T-helper 9 cell (primary cell): Measurements from ENCODE around the gene INTS6.
A peak's percentile ranks its signal among the peaks of the same experiment; 100 is the strongest.
"Not testable (repeated sequence)": the region's sequence is repeated elsewhere in the genome, so short reads cannot be mapped to it uniquely, and the experiment has no call there.

Experiments
- DNase-seq: peaks from one replicate; pipeline ENCODE4 v3.0.0-alpha.2; 2020

INTS6 gene

DNA sequence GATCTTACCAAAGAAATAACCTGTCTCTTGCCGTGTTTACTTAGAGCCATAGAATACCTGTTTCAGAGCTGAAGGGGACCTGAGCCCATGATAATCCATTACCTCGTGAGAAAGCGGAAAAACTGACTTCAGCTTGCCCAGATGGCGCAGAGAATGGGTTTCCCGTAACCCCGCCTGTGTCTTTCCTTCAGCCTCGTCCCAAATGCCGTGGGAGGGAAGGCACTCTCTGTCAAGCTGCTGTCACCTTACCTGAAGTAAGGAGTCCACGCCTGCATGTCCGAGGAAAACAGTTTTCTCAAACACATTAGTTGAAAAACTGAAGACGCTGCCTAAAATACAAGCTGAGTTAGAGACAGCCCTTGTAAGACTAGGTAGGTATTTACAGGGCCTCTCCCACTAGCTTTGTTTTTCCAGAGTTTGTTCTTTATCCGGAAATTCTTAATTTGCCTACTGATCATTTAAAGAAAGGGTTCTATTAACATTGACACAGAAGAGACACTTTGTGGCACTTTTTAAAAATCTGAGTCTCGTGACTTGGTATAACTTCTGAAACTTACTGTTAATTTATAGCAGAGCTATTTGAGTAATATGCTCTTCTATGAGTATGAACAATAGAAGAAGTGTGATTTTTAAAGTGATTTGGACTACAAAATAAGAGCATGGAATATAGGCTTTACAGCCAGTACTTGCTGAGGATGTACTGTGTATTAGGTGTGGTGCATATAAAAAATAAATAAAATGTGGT lies 1.3 kb upstream of the INTS6 start:
- DNase-seq: peak; percentile 15

DNA sequence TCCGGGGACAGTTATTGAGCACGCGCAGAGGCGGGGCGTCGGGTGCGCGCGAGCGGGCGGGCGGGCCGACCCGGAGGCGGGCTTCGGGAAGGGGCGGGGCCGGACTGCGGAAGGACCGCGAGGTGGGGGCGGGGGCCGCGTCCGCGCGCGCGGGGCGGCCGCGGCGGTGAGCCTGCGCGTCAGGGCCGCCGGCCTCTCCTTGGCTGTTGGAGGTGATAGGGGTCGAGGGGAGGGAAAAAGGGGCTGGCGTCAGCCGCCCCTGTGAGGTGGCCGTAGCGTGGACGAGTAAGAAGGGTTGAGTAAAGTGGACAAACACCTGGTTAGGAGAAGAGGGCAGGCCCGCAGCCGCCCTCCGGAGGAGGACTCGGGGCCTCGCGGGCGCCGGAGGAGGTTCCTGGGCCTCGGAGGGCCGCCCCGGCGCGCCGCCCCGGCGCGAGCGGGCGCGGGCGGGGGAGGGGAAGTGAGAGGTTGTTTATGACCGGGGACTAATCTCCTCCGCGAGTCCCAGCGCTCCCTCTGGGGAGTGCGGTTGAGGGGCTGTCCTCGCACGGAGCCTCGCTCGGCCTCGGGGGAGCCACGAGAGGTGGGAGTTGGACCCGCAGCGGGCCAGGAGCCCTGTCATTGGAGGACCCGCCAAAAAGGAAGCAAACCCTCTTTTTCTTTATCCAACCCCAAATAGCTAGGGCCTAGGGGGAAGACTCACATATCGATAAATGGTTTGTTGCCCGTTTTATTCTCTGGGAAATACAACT lies 547 bp upstream of the INTS6 start:
- DNase-seq: peak; percentile 69

DNA sequence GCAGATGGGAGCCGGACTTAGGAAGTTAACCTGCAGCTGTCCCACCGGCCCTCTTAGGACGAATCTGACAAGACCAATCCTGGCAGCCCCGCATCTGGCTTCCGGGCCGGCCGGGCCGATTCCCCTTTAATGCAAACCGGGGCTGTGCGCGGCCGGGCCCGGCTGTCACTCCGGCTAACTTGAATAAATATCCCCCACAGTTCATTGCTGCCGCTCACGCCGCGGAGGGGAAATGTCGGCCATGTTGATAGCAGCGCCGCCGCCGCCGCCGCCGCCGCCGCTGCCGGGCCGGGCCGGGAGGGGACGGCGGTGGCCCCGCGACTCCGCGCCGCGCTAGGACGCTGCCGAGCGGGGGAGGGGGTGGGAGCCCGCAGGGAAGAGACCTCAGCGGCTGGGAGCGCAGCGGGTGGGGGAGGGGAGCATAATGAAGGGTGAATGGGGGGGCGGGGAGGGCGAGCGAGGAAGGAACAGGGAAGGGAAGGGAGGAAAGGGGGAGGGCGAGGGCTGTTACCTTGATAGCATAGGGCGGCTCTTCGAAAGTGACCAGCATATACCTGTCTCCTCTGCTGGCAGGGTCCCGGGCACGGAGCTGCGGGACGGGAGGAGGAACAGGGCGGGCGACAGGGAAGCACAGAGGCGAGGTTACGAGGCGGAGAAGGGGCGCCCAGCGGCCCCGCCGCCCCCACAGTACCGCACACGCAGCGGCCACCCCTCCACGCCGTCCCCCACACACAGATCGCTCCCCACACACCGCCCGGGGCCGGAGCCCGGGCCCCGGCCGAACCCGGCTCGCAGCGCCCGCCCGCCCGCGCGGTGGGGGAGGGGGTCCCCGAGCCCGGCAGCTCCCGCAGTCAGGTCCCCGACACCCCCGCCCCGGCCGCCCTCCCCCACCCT lies 1.1 kb downstream of the INTS6 start:
- DNase-seq: peak; percentile 55

DNA sequence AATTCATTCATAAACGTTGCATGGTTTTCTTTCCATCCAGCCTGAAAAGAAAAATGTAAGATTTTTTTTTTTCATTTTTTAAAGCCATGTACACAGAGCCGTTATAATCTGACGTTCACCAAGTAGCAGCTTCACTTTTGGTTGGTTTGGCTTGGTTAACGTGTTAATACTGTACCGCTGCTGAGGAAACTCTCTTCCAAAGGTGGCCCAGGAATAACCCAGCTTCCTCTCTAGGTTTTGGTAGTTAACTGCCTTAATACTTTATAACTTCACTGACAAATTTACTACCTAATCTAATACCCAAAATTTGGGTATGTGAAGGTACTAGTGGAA lies 1.7 kb downstream of the INTS6 start:
- no peak for DNase-seq

DNA sequence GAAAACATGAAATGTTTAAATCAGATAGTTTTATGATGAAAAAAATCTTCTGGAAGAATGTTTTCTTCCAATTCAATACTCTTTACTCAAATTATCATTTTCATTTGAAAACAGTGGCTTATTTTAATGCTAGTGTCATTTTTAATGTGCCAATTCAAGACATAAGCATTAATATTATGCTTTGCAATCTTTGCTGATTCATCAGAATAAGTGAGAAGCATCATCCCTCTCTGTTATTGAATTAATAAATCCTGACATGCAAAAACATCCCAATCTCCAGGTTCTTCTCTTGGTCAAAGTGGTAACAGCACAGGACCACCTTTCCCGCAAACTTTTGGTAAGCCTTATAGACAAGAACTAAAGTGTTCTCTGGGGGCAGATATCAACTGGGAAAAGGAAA lies 3.8 kb downstream of the INTS6 start:
- no peak for DNase-seq

DNA sequence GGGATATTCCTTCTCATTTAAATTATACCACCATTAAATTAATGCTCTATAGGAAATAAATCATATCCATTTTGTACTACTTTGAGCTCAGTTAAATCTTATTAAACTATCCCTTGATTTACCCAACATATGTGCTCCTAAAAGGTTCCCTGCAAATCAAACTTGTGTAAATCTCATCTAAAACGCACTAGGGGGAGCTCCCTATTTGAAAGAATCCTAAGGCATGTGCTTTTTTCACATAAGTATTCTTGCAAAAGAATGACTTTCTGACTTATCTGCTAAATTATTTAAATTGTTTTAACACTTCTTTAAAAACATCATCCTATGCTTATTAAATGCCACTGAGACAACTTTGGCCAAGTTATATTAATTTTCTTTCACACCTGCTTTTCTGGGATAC lies 7.9 kb downstream of the INTS6 start:
- DNase-seq: no peak

DNA sequence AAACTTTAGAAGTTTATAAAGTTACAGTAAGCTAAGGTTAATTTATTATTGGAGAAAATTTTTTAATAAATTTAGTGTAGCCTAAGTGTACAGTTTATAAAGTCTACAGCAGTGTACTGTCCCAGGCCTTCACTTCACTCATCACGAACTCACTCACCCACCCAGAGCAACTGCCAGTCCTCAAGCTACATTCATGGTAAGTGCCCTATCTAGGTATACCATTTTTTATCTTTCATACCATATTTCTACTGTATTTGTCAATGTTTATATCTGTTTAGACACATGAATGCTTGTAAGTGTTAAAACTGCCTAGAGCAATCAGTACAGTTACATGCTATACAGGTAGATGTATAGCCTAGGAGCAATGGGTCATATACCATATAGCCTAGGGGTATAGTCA lies 12.5 kb downstream of the INTS6 start:
- DNase-seq: no peak

DNA sequence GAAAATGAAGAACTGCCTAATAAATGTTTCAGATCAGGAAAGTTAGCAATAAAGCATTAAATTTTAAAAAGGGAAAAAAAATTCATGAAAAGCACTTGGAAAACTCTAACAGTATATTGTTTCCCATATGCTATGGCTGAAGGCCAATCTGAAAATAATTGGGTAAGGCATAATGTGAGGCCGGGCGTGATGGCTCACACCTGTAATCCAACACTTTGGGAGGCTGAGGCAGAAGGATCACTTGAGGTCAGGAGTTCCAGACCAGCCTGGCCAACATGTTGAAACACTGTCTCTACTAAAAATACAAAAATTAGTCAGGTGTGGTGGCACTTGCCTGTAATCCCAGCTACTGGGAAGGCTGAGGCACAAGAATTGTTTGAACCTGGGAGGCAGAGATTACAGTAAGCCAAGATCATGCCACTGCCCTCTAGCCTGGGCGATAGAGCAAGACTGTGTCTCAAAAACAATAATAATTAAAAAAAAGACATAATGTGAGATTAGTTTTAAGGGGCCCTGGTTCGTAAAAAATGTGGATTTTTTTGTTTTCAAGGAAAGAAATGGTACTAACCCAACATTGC lies 15.2 kb downstream of the INTS6 start:
- DNase-seq: no peak

DNA sequence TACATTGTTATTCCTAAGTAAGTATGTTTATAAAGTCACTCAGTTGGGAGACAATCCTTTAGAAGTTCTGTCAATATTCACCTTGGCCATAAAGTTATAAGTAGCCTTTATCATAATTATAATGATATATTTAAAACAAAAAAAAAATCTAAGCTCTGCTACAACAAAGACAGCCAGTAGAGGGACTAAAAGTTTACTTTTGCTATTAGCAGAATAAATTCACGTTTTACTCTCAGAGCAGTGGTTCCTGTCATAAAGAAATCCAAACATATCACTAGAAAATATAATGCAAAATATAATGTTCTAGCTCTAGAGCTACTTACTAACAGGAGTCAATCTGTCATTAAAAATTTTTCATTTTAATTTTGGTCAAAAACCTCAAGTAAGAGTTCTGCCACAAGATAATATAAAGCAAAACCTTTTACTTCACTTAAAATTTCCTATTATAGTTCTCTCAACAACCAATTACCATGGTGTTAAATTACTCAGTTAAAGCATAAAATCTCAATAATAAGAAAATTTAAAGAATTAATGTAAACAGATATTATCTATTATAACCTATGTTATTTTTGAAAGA lies 17.7 kb downstream of the INTS6 start:
- DNase-seq: no peak

DNA sequence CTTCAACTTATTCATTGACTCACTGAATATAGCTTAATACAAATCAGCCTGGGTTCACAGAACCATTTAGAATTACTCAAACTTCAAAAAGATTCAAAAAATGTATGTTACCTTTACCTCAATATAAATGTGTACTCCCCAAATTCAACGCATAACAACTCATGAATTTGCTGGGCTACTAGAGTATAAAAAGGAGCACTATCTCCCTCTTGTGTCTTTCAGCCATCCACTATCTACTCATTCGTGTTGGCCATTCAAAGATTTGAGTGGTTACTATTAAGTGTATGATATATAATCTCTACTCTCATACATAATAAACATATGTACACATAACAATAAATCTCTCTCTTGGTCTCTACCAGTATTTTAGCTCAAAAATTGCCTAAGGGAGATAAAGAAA lies 20.3 kb downstream of the INTS6 start:
- DNase-seq: no peak

DNA sequence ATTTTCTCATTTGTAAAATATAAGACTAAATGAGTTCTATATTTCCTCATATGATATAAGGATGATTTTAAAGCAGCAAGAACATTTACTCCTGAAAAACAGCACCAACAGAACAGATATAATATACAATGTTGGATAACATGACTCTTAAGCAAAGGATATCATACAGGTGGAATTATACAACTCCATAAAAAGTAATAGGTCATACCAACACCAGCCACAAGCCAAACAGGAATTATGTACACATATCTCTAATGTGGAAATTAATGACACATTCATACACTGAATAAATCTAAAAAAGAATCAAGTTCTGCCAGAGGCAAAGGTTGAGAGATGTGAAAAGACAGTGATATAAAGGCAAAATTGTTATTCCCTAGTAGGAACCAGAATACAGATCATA lies 25.9 kb downstream of the INTS6 start:
- DNase-seq: no peak

DNA sequence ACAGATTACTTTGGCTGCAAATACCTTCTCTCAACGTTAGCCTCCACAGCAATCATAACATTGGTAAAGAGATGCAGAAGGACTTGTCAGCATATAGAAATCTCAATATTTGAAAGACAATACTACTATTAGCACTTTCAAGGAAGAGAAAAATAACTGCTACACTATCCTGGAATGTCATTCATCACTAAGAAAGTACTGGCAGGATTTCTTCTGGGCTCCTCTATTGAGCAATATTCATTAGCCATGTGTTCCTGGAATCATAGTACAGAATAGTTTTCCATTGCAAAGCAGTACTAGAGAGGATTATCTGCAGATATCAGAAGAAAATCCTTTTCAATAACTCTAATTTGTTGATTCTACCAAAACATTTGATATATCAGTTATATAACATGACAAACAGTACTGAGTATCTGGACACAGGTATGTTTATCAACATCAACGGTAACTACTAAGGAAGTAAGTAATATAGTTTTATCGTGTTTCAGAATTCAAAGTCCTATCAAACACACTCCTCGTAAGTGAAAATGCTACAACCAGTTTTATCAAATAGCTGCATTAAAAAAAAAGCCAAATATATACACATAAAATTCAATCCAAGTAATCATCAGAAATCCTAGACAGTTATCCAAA lies 27.3 kb downstream of the INTS6 start:
- DNase-seq: no peak

DNA sequence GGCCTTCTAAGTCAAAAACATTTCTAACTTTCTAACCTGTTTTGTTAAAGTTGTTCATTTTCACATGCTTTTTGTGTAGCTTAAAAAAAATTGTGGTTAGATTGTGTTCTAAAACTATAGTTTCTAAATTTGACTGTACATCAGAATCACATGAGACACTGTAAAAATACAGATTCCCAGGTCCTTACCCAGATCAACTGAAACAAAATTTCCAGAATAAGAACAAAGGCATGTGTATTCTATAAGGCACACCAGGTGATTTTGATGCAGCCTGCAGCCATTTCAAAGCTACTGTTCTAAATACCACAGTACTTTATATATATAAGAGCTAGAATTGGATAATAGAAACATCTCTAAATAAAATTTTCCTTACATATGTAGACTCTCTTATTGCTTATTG lies 29.1 kb downstream of the INTS6 start:
- no peak for DNase-seq

DNA sequence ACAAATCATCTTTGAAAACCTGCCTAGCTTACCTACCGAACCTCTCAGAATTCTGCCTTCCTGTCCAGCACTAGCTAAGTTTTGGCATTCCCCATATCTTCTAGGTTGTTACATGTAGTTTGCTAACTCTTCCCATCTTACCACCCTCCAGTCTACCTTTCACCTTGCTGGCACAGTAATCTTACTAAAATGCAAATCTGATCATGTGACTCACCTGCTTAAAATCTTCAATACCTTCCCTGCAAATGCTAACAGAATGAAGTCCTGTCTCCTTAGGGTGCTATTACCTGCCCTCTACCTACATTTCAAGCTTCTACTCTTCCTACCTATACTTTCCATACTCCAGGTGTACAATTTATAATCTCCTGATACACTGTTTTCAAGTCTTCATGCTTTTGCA lies 30.4 kb downstream of the INTS6 start:
- no peak for DNase-seq

DNA sequence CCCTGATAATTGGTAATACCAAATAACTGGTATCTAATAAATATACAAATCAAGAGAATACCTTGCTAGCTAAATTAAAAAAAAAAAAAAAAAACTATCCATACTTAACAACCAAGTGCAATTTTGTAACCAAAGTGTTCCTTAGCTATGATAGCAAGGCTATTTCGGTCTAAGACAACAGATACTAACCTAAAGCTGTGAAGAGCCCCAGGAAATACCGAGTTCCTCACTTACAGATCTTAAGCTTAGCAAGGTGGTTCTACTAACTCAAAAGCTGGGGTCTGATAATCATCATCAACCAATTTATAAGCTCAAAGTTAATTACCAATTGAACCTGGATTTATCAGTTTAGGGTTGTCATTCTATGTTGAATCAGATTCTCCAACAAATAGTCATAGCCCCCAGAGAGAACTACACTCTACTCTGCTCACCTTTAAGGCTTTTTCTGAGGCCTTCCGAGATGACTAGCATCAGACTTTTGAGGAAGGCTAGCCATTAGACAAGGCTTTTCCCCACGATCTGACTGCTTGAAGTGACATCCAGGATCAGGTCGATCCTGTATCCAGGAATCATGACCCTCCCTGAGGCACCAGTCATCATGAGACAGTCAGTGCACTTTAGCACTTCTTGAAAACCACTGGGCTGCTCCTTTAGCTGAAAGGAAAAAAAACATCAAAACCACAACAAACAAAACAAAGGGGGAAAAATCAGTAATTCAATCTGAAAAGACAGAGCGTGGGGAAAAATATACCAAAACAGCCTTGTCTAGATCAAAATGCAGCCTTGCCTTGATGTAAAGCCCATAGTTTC lies 31.9 kb downstream of the INTS6 start:
- DNase-seq: no peak

DNA sequence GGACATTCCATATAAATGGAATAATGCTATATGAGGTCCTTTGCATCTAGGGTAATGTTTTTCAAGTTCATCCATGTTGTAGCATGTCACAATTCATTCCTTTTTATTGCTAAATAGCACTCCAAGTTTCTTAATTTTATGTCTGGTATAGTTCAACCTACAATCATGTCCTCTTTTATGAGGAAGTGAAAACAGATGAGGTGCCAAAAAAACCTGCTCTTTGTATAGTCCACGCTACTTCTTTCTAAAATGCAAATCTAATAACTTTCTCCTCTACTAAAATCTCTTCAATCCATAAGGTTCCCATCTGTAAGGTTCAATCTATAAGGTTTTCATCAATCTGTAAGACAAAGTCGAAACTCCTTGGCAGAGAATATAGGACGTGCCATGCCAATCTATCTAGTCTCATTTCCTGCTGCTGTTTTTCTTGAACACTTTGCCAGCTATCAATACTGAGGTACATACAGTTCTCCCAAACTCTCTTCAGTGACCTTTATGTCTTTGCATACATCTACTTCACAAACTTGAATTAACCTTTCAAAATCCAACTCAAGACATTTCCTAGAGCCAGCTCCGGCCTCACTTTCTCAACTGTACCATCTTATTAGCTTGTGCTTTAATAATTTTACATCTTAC lies 33.7 kb downstream of the INTS6 start:
- no peak for DNase-seq

DNA sequence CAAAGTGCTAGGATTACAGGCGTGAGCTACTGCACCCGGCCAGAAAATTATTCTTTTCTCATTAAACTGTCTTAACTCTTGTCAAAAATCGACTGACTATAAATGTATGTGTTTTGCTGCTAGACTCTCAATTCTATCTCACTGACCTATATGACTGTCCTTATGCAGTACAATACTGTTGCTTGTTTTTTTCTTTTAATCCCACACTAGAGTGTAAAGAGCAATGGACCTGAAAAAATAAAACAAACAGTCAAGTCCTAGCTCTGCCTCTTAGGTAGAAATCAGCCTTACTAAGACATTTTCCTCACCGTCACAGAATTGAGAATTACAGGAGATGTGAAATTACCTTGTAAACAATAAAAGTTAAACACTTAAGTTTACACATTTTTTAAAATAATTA lies 35.1 kb downstream of the INTS6 start:
- DNase-seq: no peak

DNA sequence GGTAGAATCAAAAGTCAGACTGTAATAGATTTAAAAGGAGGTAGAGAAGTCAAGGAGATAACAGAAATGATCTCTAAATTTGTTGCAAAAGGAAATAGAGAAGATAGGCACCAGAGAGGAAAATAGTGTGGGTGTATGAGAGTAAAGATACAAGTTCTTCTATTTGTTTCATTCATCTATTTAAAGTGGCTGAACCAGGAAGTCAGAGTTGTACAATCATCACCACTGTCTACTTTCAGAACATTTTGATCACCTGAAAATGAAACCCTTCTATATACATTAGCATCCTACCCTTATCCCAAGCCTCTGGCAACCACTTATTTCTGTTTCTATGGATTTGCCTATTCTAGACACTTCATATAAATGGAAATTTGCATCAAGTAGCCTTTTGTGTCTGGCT lies 36.7 kb downstream of the INTS6 start:
- DNase-seq: no peak

DNA sequence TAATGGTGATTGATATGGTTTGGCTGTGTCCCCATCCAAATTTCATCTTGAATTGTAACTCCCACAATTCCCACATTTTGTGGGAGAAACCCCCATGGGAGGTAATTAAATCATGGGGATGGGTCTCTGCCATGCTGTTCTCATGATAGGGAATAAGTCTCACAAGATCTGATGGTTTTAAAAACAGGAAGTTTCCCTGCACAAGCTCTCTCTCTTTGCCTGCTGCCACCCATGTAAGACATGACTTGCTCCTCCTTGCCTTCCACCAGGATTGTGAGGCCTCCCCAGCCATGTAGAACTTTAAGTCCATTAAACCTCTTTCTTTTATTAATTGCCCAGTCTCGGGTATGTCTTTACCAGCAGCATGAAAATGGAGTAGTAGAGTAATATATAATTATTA lies 37.5 kb downstream of the INTS6 start:
- not testable (repeated sequence) for DNase-seq

DNA sequence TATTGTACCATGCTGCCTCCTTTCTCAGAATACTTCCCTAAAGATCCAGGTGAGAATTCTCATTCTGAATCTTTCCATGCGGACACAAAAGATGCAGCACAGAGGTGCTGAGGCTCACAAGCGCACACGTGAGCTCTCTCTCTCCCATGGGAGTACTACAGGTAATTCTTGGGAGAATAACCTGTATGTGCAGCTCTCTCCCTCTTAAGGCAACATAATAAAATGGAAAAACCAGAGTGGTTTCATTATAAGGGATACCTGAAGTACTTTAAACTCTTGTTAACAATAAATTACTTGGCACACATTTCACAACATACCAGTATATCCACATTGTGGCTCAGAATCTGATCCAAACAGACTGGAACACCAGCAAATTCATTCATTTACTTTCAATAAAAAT lies 40.4 kb downstream of the INTS6 start:
- DNase-seq: no peak

DNA sequence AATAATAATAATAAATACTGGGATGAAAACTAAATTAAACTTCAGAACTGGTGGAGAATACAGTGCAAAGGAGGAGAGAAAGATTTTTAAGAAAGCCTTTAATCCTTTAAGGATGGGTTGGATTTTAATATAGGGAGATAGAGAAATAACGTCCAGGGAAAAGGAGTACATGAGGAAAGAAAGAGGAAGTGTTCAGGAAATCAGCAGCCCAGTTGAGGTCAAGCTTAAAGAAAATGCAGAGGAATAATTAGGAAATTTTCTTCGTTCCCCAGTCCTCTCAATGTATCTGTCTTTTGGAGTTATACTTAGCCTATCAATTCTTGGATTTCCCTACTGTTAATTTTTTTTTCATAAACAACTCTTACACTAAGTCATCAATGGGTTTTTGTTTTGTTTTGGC lies 47.7 kb downstream of the INTS6 start:
- DNase-seq: no peak
